Measurements from ENCODE around the gene SIDT2.

SIDT2 gene

DNA sequence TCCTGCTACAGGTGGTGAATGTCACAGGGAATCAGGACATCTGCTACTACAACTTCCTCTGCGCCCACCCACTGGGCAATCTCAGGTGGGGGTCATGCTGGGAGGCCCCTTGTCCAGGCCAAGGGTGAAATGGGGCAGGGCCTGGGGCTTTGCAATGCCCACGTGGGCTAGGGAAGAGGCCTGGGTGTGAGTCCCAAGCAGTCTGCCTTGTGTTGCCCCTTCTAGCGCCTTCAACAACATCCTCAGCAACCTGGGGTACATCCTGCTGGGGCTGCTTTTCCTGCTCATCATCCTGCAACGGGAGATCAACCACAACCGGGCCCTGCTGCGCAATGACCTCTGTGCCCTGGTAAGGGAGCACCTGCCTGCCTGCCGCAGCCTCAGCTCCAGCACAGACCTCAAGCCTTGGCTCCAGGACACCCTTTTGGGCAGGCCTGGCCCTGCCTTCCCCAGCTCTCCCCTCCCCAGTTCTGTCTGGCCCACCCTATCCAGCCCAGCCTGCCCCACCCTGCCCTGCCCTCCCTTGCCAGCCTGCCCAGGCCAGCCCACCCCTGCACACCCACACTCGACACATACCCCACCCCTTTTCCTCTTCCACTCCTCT is 11.5 kb downstream of the SIDT2 start:
- DNase-seq, result no peak

DNA sequence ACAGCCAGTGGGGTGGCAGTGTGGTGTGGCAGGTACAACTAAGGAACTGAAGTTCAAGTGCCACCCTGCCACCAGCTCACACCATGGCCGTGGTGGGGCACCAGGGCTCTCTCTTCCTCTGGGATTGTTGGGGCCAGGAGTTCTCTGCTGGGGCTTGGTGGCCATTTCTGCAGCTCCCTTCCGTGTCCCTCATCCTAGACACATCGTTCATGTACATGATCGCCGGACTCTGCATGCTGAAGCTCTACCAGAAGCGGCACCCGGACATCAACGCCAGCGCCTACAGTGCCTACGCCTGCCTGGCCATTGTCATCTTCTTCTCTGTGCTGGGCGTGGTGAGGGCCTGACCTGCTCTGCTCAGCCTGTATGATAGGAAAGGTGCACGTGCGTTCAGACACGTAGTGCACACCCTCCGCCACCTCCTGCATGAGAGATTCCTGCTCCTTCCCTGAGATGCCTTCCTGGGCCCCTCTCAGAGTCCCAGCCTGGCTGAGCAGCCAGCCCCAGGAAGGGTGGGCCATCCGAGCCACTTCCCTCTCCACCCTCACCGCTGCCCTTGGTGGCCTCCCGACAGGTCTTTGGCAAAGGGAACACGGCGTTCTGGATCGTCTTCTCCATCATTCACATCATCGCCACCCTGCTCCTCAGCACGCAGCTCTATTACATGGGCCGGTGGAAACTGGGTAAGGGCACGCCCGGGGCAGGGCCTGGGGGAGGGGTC is 13.3 kb downstream of the SIDT2 start:
- DNase-seq, result no peak

DNA sequence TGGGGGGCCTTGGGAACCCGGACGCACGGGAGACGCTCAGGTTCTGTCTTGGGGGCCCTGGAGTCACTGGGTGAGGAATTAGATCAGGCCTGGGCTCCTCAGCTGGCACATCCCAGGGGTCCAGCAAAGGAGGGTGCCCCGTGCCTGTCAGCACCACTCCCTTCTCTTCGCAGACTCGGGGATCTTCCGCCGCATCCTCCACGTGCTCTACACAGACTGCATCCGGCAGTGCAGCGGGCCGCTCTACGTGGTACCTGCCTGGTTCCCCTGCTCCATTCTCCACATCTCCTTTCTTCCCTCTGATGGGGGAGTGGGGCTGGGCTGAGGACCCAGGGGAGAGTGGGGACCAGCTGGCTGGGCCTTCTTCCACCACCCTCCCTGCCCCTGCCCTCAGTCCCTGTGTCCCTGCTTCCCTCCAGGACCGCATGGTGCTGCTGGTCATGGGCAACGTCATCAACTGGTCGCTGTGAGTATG is 13.9 kb downstream of the SIDT2 start:
- no peak for DNase-seq

DNA sequence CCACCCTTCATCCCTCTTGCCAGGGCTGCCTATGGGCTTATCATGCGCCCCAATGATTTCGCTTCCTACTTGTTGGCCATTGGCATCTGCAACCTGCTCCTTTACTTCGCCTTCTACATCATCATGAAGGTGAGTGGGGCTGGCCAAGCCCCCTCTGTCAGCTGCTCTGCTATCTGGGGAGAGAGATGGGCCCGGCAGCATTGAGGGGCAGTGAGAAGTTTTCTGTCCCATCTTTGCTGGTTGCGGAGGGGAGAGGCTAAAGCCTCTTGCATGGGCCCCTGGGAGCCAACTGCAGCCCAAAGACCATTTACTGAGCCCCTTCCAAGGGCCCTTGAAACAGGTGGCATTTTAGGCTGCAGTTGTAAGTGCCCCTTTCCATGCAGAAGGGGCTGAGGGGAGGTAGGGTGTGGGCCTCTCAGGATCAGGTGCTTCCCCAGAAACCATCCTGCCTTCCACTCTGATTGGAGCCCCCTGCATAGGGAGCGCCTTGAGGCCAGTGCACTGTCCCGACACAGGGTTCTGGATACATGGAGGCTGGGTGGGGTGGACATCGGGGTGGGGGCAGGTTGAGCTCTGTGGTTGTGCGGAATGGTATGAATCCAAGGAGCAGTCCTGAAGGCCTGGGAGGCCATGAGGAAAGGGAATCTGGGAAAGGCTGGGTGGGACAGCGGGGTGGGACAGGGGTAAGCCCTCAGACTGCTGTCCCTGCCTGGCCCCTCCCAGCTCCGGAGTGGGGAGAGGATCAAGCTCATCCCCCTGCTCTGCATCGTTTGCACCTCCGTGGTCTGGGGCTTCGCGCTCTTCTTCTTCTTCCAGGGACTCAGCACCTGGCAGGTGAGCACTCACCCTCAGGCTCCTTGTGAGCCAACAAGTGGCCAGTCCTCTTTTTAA is 14.8 kb downstream of the SIDT2 start:
- no peak for DNase-seq

DNA sequence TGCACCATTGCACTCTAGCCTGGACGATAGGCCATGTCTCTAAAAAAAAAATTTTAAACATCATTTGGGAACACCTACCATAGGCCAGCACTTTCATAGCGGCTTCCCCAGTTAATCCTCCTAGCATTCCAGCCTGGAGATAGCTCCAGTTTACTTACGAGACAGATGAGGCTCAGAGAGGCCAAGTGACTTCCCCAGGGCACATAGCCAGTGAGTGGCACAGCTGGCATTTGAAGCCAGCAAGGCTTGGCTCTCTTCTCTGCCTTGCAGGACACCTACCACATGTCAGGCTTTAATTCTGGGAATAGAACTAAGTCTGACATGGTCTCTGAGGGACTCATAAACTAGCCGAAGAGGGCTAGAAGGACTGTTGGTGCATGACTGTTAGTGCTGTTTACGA is 15.7 kb downstream of the SIDT2 start:
- DNase-seq, result no peak

DNA sequence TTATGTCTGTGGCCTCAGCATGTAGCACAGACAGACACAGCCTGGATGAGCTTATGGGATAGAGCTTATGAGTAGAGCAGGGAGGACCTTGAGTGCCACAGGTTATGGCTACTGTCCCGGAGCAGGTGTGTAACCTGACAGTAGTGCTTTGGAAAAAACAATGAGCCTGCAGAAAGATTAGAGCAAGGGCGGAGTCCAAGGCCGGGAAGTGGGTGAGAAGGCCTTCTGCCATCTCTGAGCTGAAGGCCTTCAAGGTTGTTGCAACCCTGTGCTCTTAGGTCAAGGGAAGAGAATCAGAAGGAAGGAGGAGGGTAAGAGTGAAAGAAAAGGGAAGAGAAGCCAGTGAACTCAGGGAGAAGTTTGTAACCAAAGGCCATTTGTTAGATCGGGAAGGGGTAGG is 16.7 kb downstream of the SIDT2 start:
- DNase-seq, result no peak

DNA sequence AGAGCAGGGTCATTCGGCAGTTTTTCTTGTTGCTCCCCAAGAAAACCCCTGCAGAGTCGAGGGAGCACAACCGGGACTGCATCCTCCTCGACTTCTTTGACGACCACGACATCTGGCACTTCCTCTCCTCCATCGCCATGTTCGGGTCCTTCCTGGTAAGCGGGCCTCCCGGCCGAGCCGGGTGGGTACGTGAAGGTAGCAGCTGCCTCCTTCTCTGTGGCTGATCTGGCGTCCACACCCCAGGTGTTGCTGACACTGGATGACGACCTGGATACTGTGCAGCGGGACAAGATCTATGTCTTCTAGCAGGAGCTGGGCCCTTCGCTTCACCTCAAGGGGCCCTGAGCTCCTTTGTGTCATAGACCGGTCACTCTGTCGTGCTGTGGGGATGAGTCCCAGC is 17.2 kb downstream of the SIDT2 start:
- DNase-seq, result no peak

DNA sequence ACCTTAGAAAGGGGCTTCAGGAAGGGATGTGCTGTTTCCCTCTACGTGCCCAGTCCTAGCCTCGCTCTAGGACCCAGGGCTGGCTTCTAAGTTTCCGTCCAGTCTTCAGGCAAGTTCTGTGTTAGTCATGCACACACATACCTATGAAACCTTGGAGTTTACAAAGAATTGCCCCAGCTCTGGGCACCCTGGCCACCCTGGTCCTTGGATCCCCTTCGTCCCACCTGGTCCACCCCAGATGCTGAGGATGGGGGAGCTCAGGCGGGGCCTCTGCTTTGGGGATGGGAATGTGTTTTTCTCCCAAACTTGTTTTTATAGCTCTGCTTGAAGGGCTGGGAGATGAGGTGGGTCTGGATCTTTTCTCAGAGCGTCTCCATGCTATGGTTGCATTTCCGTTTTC is 18.5 kb downstream of the SIDT2 start:
- no peak for DNase-seq

DNA sequence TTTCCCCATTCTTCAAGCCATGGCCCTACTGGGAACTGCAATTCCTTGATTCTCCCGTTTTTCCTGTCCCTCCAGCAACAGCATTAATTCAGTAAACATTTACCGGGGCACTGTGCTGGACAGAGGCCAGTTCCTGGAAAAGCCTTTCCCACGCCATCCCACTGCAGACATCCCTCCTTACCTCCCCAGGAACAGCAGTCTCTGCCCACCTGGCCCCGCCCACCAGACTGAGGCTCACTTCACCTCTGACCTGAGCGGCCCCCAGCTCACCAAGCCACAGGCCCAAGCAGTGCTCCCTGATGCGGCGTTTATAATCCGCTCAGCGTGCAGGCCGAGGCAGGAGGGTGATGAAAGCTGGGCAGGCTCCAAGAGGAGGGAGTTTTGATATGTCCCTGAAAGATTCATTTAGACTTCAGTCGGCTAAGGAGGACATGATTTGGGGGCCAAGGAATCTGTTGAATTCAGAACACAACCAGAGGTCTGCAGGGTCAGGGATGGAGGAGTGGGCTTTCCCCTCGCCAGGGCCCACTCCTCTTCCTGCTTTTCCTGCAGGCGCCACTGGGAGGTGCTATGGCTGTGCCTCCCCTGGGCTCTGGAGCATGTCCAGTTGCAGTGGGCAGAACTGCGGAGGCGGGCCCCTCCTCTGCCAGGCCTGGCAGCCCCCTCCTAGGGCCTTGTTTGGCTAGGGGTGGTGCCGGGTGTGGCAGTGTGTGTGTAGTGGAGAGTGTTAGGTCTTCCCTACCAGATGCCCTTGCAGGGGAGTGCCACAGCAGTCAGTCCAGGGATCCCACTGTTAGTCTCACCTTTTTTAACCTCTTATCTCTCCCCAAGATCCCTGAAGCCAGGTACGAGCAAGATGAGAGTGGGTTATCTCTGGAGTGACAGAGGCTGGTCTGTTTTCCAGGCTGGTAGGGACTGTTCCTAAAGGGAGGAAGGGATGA is 19.2 kb downstream of the SIDT2 start:
- DNase-seq, result no peak

DNA sequence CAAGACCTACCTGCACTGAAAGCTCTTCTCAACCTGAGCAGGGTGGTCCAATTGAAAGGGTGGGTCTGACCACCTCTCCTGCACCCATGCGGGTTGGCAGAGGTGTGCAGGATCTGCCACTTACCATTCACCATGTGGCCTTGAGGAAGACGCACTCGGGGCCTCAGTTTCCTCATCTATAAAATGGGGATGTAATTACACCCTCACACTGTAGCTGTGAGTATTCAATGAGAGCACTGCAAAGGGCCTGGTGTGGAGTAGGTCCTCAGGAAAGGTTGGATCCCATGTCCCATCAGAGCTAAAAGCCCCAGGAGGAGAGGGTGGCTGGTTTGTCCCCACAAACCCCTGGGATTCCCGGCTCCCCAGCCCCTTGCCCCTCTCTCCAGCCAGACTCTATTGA is 20.1 kb downstream of the SIDT2 start:
- no peak for DNase-seq

DNA sequence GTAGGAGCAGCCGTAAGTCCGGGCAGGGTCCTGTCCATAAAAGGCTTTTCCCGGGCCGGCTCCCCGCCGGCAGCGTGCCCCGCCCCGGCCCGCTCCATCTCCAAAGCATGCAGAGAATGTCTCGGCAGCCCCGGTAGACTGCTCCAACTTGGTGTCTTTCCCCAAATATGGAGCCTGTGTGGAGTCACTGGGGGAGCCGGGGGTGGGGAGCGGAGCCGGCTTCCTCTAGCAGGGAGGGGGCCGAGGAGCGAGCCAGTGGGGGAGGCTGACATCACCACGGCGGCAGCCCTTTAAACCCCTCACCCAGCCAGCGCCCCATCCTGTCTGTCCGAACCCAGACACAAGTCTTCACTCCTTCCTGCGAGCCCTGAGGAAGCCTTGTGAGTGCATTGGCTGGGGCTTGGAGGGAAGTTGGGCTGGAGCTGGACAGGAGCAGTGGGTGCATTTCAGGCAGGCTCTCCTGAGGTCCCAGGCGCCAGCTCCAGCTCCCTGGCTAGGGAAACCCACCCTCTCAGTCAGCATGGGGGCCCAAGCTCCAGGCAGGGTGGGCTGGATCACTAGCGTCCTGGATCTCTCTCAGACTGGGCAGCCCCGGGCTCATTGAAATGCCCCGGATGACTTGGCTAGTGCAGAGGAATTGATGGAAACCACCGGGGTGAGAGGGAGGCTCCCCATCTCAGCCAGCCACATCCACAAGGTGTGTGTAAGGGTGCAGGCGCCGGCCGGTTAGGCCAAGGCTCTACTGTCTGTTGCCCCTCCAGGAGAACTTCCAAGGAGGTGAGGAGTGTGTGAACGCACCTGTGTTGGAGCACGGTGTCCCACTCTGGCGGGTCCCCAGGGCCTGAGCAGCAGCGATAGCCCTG is 20.7 kb downstream of the SIDT2 start, which contains the start of gene TAGLN:
TSS of gene TAGLN (plus strand) at position 318 of the 863 bp plus-strand sequence. CDS start 3,644 bp downstream, outside the sequence.
- DNase-seq, result no peak

DNA sequence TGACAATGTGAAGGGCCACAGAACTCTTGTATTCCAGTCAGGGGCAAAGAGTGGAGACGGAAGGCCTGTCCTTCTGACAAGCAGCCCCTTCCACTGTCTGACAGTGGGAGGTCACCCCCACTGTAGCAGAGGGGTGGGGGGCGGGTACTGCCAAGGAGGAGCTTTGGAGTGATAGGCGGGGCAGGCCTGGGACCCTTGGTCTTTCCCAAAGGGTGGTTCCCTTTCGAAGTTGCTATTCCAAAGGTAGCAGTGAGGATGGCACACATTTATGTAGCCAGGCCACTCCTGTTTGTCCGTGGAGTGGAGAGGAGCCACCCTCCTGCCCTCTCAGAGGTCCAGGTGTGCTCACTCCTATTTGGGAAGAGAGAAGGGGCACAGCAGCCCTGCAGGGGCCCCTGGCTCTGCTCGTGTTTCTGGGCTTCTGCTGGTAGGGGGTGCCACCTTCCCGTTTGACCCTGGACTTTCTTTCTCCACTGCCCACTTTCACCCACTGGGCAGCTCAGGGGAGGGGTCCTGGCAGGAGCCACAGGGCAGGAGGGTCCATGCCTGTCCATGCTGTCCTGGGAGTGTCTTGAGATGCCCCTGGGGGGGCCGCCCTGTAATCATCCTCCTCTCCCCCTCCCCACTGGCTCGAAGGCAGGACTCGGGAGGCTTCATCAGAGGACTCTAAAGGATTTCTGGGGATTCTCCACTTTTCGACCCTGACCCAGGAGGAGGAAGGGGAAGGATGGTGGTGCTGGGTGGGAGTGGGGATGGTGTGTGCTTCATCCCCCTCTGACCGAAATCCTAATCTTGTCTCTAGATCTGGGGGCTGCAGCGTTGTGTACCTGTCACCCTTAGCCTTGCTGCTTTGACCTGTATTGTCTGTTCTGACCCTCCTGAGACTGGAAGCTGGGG is 21.6 kb downstream of the SIDT2 start:
- DNase-seq, result no peak

DNA sequence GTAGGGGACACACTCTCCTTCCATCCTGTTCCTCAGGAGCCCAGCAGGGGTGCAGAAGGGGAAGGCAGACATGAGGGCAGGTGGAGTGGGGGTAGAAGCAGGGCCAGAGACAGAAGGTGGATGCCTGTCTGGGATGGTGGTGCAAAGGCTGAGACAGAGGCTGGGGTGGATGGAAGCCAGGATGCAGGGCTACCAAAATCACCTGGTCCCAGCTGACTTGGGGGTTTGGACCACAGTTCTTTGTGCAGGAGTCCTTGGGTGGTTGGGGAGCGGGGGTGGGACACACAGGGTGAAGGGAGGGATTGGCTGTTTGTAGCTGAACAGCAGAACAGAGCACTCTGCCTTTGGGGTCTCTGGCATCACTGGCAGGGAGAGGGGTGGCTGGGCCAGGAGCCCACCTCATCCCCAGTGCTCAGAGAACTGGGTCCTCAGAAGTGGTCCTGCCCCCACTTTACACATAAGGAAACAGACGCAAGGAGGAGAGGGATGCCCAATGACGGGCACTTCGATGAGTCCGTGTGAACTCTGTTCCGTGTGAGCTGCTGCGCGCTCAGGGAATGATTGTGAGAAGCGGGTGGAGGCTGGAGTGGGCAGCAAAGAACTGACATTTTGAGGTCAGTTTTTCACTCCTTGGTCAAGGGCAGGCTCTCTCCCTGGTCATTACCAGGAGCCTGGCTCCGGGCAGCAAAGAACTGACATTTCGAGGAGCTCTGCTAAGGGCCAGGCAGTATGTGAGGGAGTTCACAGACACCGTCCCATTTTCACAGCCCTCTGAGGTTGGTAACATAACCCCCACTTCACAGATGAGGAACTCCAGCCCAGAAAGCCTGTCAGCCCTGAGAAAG is 22.5 kb downstream of the SIDT2 start:
- no peak for DNase-seq

DNA sequence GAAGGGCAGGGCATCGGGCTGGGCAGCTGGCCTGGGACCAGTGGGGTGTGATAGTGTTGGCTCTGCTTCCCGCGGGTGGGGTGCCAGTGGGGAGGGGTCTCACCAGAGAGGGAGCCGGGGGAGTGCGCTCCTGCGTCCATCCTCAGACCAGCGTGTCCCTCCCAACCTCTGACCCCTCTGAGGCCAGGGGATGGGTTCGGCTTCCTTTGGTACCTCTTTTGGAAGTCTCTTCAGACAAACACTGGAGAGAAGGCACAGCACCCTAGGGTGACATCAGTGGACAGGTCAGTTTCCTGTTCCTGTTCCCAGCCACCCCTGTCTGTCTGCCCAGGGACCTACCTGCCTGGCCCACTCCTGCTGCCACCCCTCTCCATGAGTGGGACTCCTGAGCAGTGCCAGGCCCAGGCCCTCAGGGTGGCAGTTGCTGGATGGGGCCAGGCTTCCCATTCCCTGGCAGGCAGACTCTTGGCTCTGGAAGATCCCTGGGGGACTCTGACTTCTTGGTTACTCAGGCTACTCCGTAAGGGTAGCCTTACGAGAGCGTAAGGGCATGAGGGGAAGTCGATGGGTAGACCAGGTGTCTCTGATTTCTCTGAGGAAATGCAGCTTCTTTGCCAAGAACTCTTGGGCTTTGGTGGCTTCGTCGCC is 23.2 kb downstream of the SIDT2 start:
- no peak for DNase-seq

DNA sequence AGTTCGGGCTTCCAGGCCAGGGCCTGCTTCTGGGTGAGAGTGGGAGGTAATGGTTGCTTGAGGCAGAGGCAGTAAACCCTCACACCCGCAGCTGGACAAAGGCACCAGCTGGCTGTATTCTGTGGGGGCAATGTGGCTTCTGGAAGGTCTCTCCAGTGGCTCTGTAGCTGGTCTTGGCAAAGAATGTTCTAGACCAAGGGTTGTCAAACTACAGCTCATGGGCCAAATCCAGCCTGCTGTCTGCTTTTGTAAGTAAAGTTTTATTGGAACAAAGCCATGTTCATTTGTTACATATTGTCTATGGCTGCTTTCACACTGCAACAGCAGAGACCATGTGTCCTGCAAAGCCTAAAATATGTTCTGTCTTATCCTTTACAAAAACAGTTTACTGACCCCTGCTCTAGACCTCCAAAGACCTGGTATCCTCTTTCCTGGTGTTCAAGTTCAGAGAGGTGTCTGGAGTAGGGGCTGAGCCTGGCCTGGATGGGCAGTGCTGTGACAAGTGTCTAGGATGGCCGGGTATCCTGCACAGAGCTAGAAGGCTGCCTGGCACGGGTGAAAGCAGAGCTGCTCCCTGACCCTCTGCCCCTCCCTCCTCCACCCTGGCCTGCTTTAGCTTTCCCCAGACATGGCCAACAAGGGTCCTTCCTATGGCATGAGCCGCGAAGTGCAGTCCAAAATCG is 24.0 kb downstream of the SIDT2 start:
- DNase-seq, result no peak

DNA sequence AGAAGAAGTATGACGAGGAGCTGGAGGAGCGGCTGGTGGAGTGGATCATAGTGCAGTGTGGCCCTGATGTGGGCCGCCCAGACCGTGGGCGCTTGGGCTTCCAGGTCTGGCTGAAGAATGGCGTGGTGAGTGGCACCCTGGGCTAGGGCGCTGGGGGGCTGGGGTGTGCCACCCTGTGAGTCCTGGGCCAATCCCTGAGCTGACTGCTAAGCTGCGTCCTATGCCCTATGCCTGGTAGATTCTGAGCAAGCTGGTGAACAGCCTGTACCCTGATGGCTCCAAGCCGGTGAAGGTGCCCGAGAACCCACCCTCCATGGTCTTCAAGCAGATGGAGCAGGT is 24.5 kb downstream of the SIDT2 start:
- no peak for DNase-seq

DNA sequence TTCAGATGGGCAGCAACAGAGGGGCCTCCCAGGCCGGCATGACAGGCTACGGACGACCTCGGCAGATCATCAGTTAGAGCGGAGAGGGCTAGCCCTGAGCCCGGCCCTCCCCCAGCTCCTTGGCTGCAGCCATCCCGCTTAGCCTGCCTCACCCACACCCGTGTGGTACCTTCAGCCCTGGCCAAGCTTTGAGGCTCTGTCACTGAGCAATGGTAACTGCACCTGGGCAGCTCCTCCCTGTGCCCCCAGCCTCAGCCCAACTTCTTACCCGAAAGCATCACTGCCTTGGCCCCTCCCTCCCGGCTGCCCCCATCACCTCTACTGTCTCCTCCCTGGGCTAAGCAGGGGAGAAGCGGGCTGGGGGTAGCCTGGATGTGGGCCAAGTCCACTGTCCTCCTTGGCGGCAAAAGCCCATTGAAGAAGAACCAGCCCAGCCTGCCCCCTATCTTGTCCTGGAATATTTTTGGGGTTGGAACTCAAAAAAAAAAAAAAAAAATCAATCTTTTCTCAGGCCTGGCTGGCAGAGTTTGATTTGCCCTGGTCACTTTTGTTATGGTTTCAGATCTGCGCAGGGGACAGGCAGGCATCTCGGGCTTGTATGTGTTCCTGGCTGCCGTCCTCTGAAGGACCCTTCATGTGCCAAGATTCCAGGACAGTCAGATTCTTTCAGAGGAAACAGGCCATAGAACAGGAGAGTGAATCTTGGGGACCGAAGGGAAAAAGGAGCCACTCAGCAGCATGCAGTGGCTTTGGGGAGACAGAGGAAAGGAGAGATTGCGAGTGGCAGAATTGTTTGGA is 25.9 kb downstream of the SIDT2 start:
- DNase-seq, result no peak

Measured in AML-193 (cell line).